GDM1 (cell line): Measurements from ENCODE around the gene HIP1.
"Not testable (repeated sequence)": the region's sequence is repeated elsewhere in the genome, so short reads cannot be mapped to it uniquely, and the experiment has no call there.

Experiments used
- DNase-seq: peaks from one replicate; lab custom pipeline; 2025; lab: John Stamatoyannopoulos, UW

Gene HIP1

DNA sequence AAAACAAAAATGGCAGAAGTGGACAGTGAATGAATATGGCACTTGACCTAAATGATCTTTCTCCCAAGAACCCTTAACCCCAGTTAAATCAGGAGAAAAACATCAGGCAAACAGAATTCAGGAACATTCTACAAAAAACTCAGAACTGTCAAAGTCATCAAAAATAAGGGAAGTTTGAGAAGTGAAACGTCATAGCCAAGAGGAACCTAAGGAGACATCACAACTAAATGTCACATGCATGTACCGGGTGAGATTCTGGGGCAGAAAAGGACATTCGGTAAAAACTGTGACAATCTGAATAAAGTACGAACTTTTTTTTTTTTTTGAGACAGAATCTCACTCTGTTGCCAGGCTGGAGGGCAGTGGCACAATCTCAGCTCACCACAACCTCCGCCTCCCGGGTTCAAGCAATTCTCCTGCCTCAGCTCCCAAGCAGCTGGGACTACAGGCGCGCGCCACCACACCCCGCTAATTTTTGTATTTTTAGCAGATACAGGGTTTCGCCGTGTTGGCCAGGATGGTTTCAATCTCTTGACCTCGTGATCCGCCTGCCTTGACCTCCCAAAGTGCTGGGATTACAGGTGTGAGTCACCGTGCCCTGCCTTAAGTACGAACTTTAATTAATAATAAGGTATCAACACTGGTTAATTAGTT, 169.0 kb downstream of the HIP1 start:
- peak; percentile 5 for DNase-seq

GRCh38 chr7:75567948-75568595, 170.7 kb downstream of the HIP1 start:
- DNase-seq = no peak

DNA sequence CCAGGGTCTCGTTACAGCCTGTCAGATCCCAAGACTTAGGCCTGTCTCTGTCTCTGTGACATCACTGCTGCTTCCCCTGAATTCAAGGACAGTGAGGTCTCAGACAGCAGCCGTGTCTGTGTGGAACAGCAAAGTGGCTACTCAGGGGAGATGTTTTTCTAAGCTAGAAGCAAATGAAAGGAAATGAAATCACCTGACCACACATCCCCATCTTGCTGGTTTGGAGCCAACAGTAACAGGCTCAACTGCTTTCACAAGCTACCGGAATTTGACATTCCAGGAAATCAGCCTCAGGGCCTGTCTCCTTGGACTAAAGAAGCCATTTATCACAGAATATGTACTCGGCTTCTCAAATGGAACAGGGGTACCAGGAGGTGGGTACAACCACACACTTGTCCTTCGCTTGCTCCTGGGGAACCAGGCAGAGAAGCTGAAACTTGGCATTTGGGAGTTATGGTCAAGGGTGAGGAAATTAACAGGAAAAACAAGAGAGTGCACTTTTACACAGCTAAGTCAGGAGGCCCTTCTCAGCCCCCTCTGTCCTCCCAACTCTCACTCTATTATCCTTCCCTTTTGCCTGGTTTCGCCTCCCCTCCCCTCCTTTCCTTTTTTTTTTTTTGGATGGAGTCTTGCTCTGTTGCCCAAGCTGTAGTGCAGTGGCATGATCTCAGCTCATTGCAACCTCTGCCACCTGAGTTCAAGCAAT, 173.5 kb downstream of the HIP1 start:
- DNase-seq = peak; percentile 52

DNA sequence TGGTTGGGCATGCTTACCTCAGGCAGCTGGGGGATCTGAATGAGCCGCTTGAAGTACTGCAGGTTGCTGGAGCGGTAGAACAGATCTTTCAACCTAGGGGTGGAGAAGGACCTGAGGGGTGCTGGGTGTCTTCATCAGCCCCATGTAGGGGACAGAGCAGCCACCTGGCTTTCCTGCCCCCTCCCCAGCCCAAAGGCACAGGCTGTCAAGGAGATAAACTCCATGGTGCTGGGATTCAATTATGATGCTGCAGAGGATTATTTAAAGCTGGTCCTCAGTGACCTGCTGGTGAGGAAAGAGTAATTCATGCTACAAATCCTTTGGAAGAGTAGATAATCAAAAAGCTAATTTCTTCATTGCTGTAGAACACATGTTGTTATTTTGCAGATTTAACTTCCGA, 175.6 kb downstream of the HIP1 start:
- no peak for DNase-seq

DNA sequence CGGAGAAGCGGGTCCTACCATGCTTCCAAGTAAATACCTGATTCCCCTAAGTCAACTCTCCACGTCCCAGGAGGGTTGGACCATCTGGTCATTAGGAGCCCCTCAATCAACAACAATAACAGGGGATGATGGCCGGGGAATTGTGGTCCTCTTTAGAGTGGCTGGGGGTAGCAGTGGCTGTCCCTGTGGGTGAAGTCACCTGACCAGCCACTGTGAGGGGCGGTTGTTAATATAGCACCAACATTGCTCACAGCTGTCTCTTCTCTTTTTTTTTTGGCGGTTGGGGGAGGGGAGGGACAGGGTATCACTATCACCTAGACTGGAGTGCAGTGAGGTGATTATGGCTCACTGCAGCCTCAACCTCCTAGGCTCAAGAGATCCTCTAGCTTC, 178.8 kb downstream of the HIP1 start:
- no peak for DNase-seq

GRCh38 chr7:75559355-75559975, 179.3 kb downstream of the HIP1 start:
- DNase-seq = no peak

DNA sequence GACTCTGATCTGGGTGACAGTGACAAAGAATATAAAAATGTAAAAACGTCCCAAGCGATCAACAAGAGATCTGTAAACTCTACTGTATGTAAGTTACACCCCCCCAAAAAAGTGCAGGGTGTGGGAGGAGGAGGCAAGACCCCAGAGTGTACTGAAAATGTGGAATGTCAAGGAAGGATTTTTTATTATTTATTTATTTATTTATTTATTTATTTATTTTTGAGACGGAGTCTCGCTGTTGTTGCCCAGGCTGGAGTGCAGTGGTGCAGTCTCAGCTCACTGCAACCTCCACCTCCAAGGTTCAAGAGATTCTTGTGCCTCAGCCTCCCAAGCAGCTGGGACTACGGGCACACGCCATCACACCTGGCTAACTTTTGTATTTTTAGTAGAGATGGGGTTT, 181.9 kb downstream of the HIP1 start:
- not testable (repeated sequence) for DNase-seq

DNA sequence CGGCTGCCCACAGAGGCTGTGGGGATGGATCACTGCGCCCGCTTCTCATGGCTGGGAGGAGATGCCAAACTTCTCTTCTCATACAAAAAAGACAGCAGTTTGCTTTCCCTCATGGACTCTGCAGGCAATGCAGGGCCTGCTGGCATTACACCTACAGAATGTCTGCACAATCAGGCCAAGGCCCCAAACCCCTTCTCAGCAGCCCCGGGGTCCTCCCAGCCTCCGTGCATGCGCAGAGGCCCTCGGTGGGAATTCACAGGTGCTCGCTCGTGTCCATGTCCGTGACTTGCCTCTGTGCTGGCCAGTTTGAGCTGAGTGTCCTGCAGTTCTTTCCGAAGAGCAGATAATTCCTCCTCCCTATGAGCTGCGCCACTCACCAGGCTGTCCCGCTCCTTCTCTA, 183.0 kb downstream of the HIP1 start:
- DNase-seq = no peak

DNA sequence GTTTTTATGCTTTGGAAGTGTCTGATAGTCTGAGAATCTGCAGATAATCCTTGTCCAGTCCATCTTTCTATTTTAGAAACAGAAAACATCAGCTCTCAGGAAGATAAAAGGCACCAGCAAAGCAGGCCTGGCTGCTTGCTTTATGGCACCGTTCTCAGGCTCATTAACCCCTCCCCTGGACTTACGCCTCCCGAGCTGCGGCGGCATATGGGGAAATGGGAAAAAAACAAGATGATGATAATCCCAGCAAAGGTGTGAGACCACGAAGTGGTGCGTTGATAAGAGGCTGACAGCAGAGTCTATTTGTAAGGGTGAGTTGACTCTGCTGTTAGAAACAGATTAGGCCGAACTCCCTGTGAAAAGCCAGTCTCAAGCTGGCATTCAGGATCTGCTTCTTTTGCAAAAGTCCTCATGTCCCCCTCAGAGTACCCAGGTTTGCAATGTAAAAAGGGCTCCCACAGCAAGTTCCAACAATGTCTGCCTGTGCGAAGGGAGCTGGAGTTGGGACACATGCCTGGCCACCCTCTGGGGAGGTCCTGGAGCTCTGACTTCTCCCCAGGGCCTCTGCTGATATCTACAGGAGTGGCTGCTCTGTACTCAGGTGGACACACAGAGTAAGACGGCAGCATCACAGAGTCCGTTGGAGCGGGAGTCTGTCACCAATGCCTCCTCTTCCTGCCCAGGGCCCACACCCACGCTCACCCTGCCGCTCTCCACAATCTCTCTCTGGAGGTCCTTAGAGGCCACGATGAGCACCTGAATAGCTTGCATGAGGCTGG, 192.3 kb downstream of the HIP1 start:
- no peak for DNase-seq

- no peak for DNase-seq
Observed at GRCh38 chr7:75537731-75538130, 201.0 kb downstream of the HIP1 start.

GRCh38 chr7:75536940-75537538, 201.7 kb downstream of the HIP1 start:
- no peak for DNase-seq

- DNase-seq = no peak
Observed at GRCh38 chr7:75536491-75536890, 202.2 kb downstream of the HIP1 start.

DNA sequence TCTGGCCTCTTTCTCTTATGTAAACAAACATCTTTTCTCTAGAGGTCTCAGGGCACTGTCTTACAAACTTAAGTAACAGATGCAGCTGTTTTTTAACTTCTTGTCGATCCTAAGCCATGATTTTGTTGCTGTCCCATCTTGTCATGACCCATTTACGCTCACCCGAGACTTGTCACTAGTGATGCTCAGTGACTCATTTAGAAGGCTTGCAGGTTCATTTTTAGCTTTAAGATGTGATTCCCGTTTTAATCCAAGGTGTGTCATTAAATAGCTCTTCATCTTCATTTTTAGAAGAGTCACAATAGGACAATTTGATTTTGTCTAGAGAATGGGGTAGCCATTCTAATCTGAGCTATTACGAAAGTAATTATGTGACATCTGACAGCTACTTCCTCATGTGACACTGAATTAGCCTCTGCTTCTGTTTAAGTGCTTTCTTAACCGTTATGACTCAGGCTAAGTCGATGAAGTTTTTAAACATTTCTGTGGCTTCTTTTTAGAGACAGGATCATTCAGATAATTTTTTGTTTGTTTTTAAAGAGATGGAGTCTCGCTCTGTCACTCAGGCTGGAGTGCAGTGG, 203.9 kb downstream of the HIP1 start:
- DNase-seq = peak; percentile 17

- DNase-seq = no peak
Observed at GRCh38 chr7:75533926-75534325, 204.8 kb downstream of the HIP1 start.

- DNase-seq = no peak
Observed at GRCh38 chr7:75532639-75533038, 206.1 kb downstream of the HIP1 start.

GRCh38 chr7:75531359-75531821, 207.4 kb downstream of the HIP1 start:
- no peak for DNase-seq

GRCh38 chr7:75527224-75527722, 211.5 kb downstream of the HIP1 start:
- DNase-seq = not testable (repeated sequence)

DNA sequence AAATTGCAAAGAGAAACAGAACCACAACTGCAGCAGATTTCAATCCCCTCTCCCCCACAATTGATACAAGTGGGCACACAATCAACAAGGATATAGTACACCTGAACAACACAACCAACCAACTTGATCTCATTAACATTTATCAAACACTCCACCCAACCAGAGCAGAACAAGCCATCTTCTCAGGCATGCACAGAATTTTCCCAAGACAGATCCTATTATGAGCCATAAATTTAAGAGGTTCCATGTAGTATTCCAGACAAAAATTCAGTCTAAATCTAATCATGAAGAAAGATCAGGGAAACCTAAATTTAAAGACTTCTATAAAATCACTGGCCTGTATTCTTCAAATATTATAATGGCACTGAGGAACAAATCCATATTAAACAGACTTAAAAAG, 217.0 kb downstream of the HIP1 start:
- not testable (repeated sequence) for DNase-seq

GRCh38 chr7:75518842-75519241, 219.9 kb downstream of the HIP1 start:
- DNase-seq = not testable (repeated sequence)

DNA sequence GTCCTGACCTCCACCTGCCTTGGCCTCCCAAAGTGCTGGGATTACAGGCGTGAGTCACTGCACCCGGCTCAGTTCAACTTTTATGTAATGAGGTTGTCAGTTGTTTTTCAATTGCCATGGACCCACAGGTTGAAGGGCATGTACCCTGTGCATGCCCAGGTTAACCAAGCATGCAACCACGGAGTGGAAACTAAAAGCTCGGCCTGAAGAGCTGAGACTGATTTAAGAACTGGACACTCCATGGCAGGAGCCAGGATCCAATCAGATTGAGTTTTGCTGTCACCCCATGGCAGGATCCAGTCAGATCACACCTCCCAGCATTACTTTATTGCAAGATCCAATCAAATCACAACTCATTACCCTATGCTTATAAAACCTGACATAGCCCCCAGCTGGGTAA, 229.7 kb downstream of the HIP1 start:
- not testable (repeated sequence) for DNase-seq

- DNase-seq = not testable (repeated sequence)
Observed at GRCh38 chr7:75492020-75492419, 246.7 kb downstream of the HIP1 start, which contains the start of gene SPDYE5. TSS of gene SPDYE5 (plus strand) at chr7:75492320. CDS start at chr7:75494048, 1,728 bp downstream.
